Gastroesophageal sphincter (tissue), 3 donors: ENCODE results near the gene PRIMPOL.

ENCODE experiments used
- CTCF ChIP-seq, 4 experiments: fragments of 200-600 bp in 2 of 4; fragments of 450-650 bp in 2 of 4; sonication (generic) in 1 of 4; IDR thresholded peaks; one replicate each; pipeline ENCODE4 v1.5.1; 2017 to 2019; ENCODE audit warnings: antibody characterized with exemption in 4 of 4, mild to moderate bottlenecking in 2 of 4, moderate library complexity in 2 of 4
- POLR2AphosphoS5 ChIP-seq: sonication (generic); formaldehyde crosslinking; IDR thresholded peaks from one replicate; pipeline ENCODE4 v1.6.1; 2017; ENCODE audit warnings: antibody characterized with exemption

- TF ChIP-seq CTCF (IDR thresholded peaks at IDR 0.05) (no peak), POLR2AphosphoS5 (no peak)
Observed at GRCh38 chr4:184641022-184641421, 8.5 kb upstream of the PRIMPOL start.
